Measurements from ENCODE around the gene PREX1.

PREX1 gene

DNA sequence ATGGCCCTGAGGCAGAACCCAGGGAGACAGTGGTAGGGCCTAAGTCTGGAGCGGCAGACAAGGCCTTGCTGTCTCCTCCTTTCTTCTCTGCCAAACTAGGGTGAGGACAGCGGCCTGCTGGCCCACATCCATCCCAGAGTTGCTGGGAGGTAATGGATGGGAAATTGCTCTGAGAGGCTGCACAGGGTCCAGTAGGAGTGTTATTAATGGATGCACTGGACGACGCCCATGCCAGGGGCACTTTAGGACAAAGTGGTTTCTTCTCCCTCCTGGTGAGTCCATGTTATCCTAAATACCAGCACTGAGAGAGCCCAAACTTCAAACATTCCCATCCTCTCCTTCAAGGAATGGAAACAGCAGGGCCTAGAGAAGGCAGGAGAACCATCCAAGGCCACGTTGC is 28.3 kb upstream of the PREX1 start:
- Histone ChIP-seq H3K9ac (ENCODE audit: low read depth, low read length, poor library complexity) (no peak overlapping the region), H3K4me3 (ENCODE audit: low read length in 2 of 2) (no peak overlapping the region), H3K9me3 (replicated peaks in 1 of 2; ENCODE audit: control insufficient read depth in 2 of 2, insufficient read depth in 1 of 2, low read depth in 1 of 2, low read length in 2 of 2) (no peaks in the 10 kb centered on the region), H2BK15ac (ENCODE audit: low read length) (no peak overlapping the region), H2AFZ (ENCODE audit: low read length) (no peak overlapping the region), H3K79me1 (ENCODE audit: low read depth, low read length) (no peaks in the 10 kb centered on the region), H3K14ac (ENCODE audit: low read length) (no peak overlapping the region), H2BK12ac (ENCODE audit: low read length) (no peak overlapping the region), H4K8ac (ENCODE audit: low read depth, low read length) (no peak overlapping the region), H3K36me3 (replicated peaks in 1 of 2; ENCODE audit: control insufficient read depth in 2 of 2, insufficient read depth in 2 of 2, low read length in 2 of 2) (no peaks in the 10 kb centered on the region), H3K18ac (ENCODE audit: low read length) (peak overlapping the region; percentile 27), H3K4me2 (ENCODE audit: insufficient read depth, low read length, poor library complexity, severe bottlenecking) (no peak overlapping the region), H2AK5ac (ENCODE audit: low read depth, low read length) (peak overlapping the region; percentile 5), H3K4ac (ENCODE audit: low read length) (no peak overlapping the region), H2BK5ac (ENCODE audit: low read length) (no peak overlapping the region), H3K27ac (replicated peaks; ENCODE audit: low read length) (no peak overlapping the region), H2BK120ac (ENCODE audit: low read depth, low read length) (no peak overlapping the region), H3K23ac (ENCODE audit: low read depth, low read length, poor library complexity) (peak overlapping the region; percentile 37), H4K91ac (ENCODE audit: low read depth, low read length, poor library complexity) (no peak overlapping the region), H3K4me1 (ENCODE audit: control insufficient read depth in 2 of 2, insufficient read depth in 1 of 2, low read depth in 1 of 2, low read length in 2 of 2) (peaks cover 0 to 4% of the 10 kb centered on the region in 2 donors), H3K27me3 (ENCODE audit: control insufficient read depth in 3 of 3, insufficient read depth in 3 of 3, low read depth in 1 of 3, low read length in 3 of 3) (no peaks in the 10 kb centered on the region)
- DNase-seq (ENCODE audit: low spot score), result no peak
- WGBS, 2 donors (ENCODE audit: extremely low coverage in 2 of 2, insufficient read length in 2 of 2, insufficient replicate concordance in 1 of 2), result no CpG with 5 or more reads among the region's 5 CpGs

DNA sequence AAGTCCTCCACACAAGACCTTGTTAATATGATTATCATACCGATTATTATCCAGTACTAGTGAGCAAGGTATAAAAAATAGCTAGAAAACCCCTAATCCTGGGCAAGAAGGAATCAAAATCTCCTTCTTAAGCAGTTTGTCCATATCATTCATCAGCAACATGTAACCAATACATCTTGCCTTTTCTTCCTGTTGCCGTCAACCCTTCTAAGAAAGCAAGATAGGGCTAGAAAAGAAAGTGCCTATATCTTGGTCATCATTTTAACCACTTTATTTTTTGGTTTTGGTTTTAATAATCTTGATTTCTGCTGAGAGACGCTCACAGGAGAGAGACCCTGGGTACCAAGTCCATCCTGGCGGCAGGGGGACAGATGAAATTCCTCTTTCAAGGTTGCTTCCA is 27.2 kb upstream of the PREX1 start:
- Histone ChIP-seq H3K27me3 (ENCODE audit: control insufficient read depth in 3 of 3, insufficient read depth in 3 of 3, low read depth in 1 of 3, low read length in 3 of 3) (no peaks in the 10 kb centered on the region), H3K4me2 (ENCODE audit: insufficient read depth, low read length, poor library complexity, severe bottlenecking) (no peak overlapping the region), H2BK120ac (ENCODE audit: low read depth, low read length) (no peak overlapping the region), H3K9me3 (replicated peaks in 1 of 2; ENCODE audit: control insufficient read depth in 2 of 2, insufficient read depth in 1 of 2, low read depth in 1 of 2, low read length in 2 of 2) (no peaks in the 10 kb centered on the region), H3K4ac (ENCODE audit: low read length) (no peak overlapping the region), H3K79me1 (ENCODE audit: low read depth, low read length) (no peaks in the 10 kb centered on the region), H3K23ac (ENCODE audit: low read depth, low read length, poor library complexity) (no peak overlapping the region), H3K27ac (replicated peaks; ENCODE audit: low read length) (no peak overlapping the region), H3K9ac (ENCODE audit: low read depth, low read length, poor library complexity) (no peak overlapping the region), H4K91ac (ENCODE audit: low read depth, low read length, poor library complexity) (no peak overlapping the region), H2BK12ac (ENCODE audit: low read length) (no peak overlapping the region), H2AFZ (ENCODE audit: low read length) (no peak overlapping the region), H2BK15ac (ENCODE audit: low read length) (no peak overlapping the region), H3K36me3 (replicated peaks in 1 of 2; ENCODE audit: control insufficient read depth in 2 of 2, insufficient read depth in 2 of 2, low read length in 2 of 2) (no peaks in the 10 kb centered on the region), H3K4me3 (ENCODE audit: low read length in 2 of 2) (no peak overlapping the region), H2AK5ac (ENCODE audit: low read depth, low read length) (no peak overlapping the region), H3K4me1 (ENCODE audit: control insufficient read depth in 2 of 2, insufficient read depth in 1 of 2, low read depth in 1 of 2, low read length in 2 of 2) (peaks cover 0 to 4% of the 10 kb centered on the region in 2 donors), H4K8ac (ENCODE audit: low read depth, low read length) (no peak overlapping the region), H3K18ac (ENCODE audit: low read length) (no peak overlapping the region), H3K14ac (ENCODE audit: low read length) (no peak overlapping the region), H2BK5ac (ENCODE audit: low read length) (no peak overlapping the region)
- no CpG with 5 or more reads among the region's 4 CpGs for WGBS, 2 donors (ENCODE audit: extremely low coverage in 2 of 2, insufficient read length in 2 of 2, insufficient replicate concordance in 1 of 2)
- no peak for DNase-seq (ENCODE audit: low spot score)

DNA sequence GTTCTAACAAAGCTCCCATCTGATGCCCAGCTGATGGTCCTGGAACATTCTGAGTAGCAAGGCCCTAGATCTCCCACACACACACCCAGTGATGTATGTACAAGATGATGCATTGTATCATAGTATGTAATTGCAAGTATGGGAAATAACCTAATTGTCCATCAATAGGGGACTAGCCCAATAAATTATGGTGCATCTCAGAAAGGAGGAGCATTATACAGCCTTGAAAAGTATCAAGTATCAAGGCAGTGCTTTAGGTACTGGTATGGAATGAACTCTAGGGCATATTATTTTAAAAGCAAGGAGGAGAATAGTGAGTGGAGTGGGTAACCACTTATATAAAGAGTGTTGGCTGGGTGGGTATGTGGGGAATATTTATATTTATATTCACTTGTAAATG is 24.8 kb upstream of the PREX1 start:
- Histone ChIP-seq H3K4me2 (ENCODE audit: insufficient read depth, low read length, poor library complexity, severe bottlenecking) (no peak overlapping the region), H3K4me1 (ENCODE audit: control insufficient read depth in 2 of 2, insufficient read depth in 1 of 2, low read depth in 1 of 2, low read length in 2 of 2) (peaks cover 0 to 5% of the 10 kb centered on the region in 2 donors), H3K9ac (ENCODE audit: low read depth, low read length, poor library complexity) (no peak overlapping the region), H4K91ac (ENCODE audit: low read depth, low read length, poor library complexity) (no peak overlapping the region), H2BK15ac (ENCODE audit: low read length) (no peak overlapping the region), H2BK120ac (ENCODE audit: low read depth, low read length) (no peak overlapping the region), H2AFZ (ENCODE audit: low read length) (no peak overlapping the region), H3K36me3 (replicated peaks in 1 of 2; ENCODE audit: control insufficient read depth in 2 of 2, insufficient read depth in 2 of 2, low read length in 2 of 2) (no peaks in the 10 kb centered on the region), H3K14ac (ENCODE audit: low read length) (no peak overlapping the region), H3K23ac (ENCODE audit: low read depth, low read length, poor library complexity) (no peak overlapping the region), H3K9me3 (replicated peaks in 1 of 2; ENCODE audit: control insufficient read depth in 2 of 2, insufficient read depth in 1 of 2, low read depth in 1 of 2, low read length in 2 of 2) (no peaks in the 10 kb centered on the region), H3K4me3 (ENCODE audit: low read length in 2 of 2) (no peak overlapping the region), H2BK5ac (ENCODE audit: low read length) (no peak overlapping the region), H2AK5ac (ENCODE audit: low read depth, low read length) (no peak overlapping the region), H3K18ac (ENCODE audit: low read length) (no peak overlapping the region), H3K79me1 (ENCODE audit: low read depth, low read length) (no peaks in the 10 kb centered on the region), H2BK12ac (ENCODE audit: low read length) (no peak overlapping the region), H4K8ac (ENCODE audit: low read depth, low read length) (no peak overlapping the region), H3K27me3 (ENCODE audit: control insufficient read depth in 3 of 3, insufficient read depth in 3 of 3, low read depth in 1 of 3, low read length in 3 of 3) (no peaks in the 10 kb centered on the region), H3K4ac (ENCODE audit: low read length) (no peak overlapping the region), H3K27ac (replicated peaks; ENCODE audit: low read length) (no peak overlapping the region)
- DNase-seq (ENCODE audit: low spot score), result no peak

DNA sequence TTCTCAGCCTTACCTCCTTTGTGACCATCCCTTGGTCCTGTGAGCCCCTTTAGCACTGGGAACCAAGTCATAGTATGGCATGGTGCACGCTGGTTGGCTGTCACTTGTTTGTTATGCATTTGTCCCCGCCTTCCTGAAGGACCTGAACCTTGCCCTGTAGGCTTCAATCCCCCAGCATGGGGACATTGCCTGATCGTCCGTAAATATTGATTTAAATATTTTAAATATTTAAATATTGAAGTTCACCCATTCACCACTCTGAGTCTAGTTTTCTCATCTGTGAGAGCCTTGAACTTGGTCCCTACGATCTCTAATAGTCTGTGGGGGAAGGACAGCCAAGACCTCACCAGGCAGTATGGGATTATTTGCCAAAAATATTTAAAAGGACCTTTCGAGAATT is 23.8 kb upstream of the PREX1 start:
- H3K27ac ChIP-seq (replicated peaks; ENCODE audit: low read length), result no peak overlapping the region
- no peaks in the 10 kb centered on the region for H3K9me3 ChIP-seq (replicated peaks in 1 of 2; ENCODE audit: control insufficient read depth in 2 of 2, insufficient read depth in 1 of 2, low read depth in 1 of 2, low read length in 2 of 2)
- H3K9ac ChIP-seq (ENCODE audit: low read depth, low read length, poor library complexity), result no peak overlapping the region
- no peak overlapping the region for H3K4ac ChIP-seq (ENCODE audit: low read length)
- H2BK5ac ChIP-seq (ENCODE audit: low read length), result no peak overlapping the region
- no peaks in the 10 kb centered on the region for H3K79me1 ChIP-seq (ENCODE audit: low read depth, low read length)
- H2BK15ac ChIP-seq (ENCODE audit: low read length), result no peak overlapping the region
- H2AK5ac ChIP-seq (ENCODE audit: low read depth, low read length), result no peak overlapping the region
- H2AFZ ChIP-seq (ENCODE audit: low read length), result no peak overlapping the region
- WGBS, 2 donors (ENCODE audit: extremely low coverage in 2 of 2, insufficient read length in 2 of 2, insufficient replicate concordance in 1 of 2), result no CpG with 5 or more reads among the region's 6 CpGs
- no peak overlapping the region for H4K8ac ChIP-seq (ENCODE audit: low read depth, low read length)
- H3K23ac ChIP-seq (ENCODE audit: low read depth, low read length, poor library complexity), result no peak overlapping the region
- no peak overlapping the region for H2BK12ac ChIP-seq (ENCODE audit: low read length)
- peaks cover 4 to 11% of the 10 kb centered on the region in 2 donors for H3K4me1 ChIP-seq (ENCODE audit: control insufficient read depth in 2 of 2, insufficient read depth in 1 of 2, low read depth in 1 of 2, low read length in 2 of 2)
- no peak overlapping the region for H2BK120ac ChIP-seq (ENCODE audit: low read depth, low read length)
- no peak overlapping the region for H3K4me2 ChIP-seq (ENCODE audit: insufficient read depth, low read length, poor library complexity, severe bottlenecking)
- no peak overlapping the region for H3K18ac ChIP-seq (ENCODE audit: low read length)
- no peaks in the 10 kb centered on the region for H3K27me3 ChIP-seq (ENCODE audit: control insufficient read depth in 3 of 3, insufficient read depth in 3 of 3, low read depth in 1 of 3, low read length in 3 of 3)
- no peak overlapping the region for H4K91ac ChIP-seq (ENCODE audit: low read depth, low read length, poor library complexity)
- no peak overlapping the region for H3K4me3 ChIP-seq (ENCODE audit: low read length in 2 of 2)
- no peaks in the 10 kb centered on the region for H3K36me3 ChIP-seq (replicated peaks in 1 of 2; ENCODE audit: control insufficient read depth in 2 of 2, insufficient read depth in 2 of 2, low read length in 2 of 2)
- no peak overlapping the region for H3K14ac ChIP-seq (ENCODE audit: low read length)
- no peak for DNase-seq (ENCODE audit: low spot score)
